ENCODE results near the gene WDR27.

The WDR27 gene

DNA sequence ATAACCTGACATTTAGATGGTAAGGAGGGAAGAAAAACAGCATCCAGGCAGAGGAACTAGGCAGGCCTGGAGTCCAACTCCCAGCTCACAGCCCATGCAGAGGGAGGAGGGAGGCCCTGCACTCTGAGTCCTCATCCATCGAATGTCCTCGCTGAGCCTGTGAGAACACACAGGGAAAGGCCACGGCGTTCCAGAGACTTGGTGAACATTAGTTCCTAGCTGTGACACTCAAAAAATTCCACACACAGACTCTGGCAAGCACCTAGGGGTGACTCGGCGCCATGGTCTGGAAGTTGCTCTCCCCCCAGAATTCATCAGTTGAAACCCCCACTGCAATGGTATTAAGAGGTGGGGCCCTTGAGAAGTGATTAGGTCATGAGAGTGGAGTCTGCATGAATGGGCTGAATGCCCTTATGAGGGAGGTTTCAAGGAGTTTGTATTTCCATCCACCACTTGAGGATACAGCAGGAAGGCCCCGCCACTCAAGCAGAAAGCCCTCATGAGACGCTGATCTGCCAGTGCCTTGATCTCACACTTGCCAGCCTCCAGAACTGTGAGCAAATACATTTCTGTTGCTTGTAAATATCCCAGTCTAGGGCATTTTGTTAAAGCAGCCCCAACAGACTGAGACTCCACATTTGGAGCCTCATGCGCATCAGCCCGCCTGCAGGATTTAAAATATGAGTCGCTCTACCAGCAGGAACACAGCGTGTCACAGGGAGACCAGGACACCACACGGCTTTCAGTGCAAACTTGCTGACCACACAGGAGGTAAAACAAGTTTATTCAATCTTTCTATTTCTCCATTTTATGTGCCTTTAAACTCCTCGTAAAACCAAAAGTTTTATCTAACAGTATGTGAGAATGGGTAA, 73.9 kb downstream of the WDR27 start:
- no peak overlapping the region for H3K27ac ChIP-seq (replicated peaks; ENCODE audit: low read length)
- no peak overlapping the region for H3K23ac ChIP-seq (ENCODE audit: low read depth, low read length, poor library complexity)
- no CpG with 5 or more reads among the region's 14 CpGs for WGBS, 2 donors (ENCODE audit: extremely low coverage in 2 of 2, insufficient read length in 2 of 2, insufficient replicate concordance in 1 of 2)

DNA sequence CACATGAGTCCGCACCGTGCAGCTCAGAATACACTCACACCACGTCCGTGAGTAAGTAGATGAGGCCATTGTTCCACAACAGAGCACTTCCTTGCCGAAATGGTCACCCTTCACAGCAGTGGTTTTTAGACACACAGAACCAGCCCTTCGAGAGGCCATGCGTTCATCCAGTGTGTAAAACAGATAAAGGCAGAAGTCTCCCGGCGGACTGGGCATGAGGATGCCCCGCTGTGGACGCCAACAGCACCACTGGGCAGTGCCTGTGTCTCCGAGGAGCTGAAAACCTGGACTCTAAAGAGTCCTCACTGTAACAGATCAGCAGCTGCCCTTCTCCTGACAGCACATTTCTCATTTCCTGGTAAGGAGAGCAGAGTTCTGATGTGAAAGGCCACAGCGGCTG, 75.2 kb downstream of the WDR27 start:
- Histone ChIP-seq H3K14ac (ENCODE audit: low read length) (no peak overlapping the region), H2AFZ (ENCODE audit: low read length) (no peak overlapping the region), H3K9ac (ENCODE audit: low read depth, low read length, poor library complexity) (peak overlapping the region; percentile 70), H3K27ac (replicated peaks; ENCODE audit: low read length) (no peak overlapping the region), H4K91ac (ENCODE audit: low read depth, low read length, poor library complexity) (no peak overlapping the region), H3K23ac (ENCODE audit: low read depth, low read length, poor library complexity) (no peak overlapping the region), H3K18ac (ENCODE audit: low read length) (no peak overlapping the region), H2BK120ac (ENCODE audit: low read depth, low read length) (no peak overlapping the region), H3K36me3 (replicated peaks in 1 of 2; ENCODE audit: control insufficient read depth in 2 of 2, insufficient read depth in 2 of 2, low read length in 2 of 2) (peaks cover 20 to 52% of the 10 kb centered on the region in 2 donors), H3K4me1 (ENCODE audit: control insufficient read depth in 2 of 2, insufficient read depth in 1 of 2, low read depth in 1 of 2, low read length in 2 of 2) (no peaks in the 10 kb centered on the region), H2BK12ac (ENCODE audit: low read length) (no peak overlapping the region), H3K79me1 (ENCODE audit: low read depth, low read length) (peaks cover 2% of the 10 kb centered on the region), H3K4me2 (ENCODE audit: insufficient read depth, low read length, poor library complexity, severe bottlenecking) (no peak overlapping the region), H2BK5ac (ENCODE audit: low read length) (no peak overlapping the region), H2AK5ac (ENCODE audit: low read depth, low read length) (no peak overlapping the region), H3K27me3 (ENCODE audit: control insufficient read depth in 3 of 3, insufficient read depth in 3 of 3, low read depth in 1 of 3, low read length in 3 of 3) (no peaks in the 10 kb centered on the region), H3K4ac (ENCODE audit: low read length) (no peak overlapping the region), H4K8ac (ENCODE audit: low read depth, low read length) (peak overlapping the region; percentile 9), H3K9me3 (replicated peaks in 1 of 2; ENCODE audit: control insufficient read depth in 2 of 2, insufficient read depth in 1 of 2, low read depth in 1 of 2, low read length in 2 of 2) (peaks cover 5 to 7% of the 10 kb centered on the region in 2 donors), H3K4me3 (ENCODE audit: low read length in 2 of 2) (no peak overlapping the region), H2BK15ac (ENCODE audit: low read length) (peak overlapping the region; percentile 85)
- WGBS, 2 donors (ENCODE audit: extremely low coverage in 2 of 2, insufficient read length in 2 of 2, insufficient replicate concordance in 1 of 2): no CpG with 5 or more reads among the region's 13 CpGs
- no peak for DNase-seq (ENCODE audit: low spot score)

More for the DNA sequence above, 73.9 kb downstream of the WDR27 start:
- Histone ChIP-seq H2BK5ac (ENCODE audit: low read length) (no peak overlapping the region), H2BK15ac (ENCODE audit: low read length) (no peak overlapping the region), H3K79me1 (ENCODE audit: low read depth, low read length) (peaks cover 2% of the 10 kb centered on the region), H4K8ac (ENCODE audit: low read depth, low read length) (no peak overlapping the region), H2BK12ac (ENCODE audit: low read length) (no peak overlapping the region), H2AFZ (ENCODE audit: low read length) (no peak overlapping the region), H3K18ac (ENCODE audit: low read length) (no peak overlapping the region), H3K4ac (ENCODE audit: low read length) (no peak overlapping the region), H3K27me3 (ENCODE audit: control insufficient read depth in 3 of 3, insufficient read depth in 3 of 3, low read depth in 1 of 3, low read length in 3 of 3) (no peaks in the 10 kb centered on the region), H2BK120ac (ENCODE audit: low read depth, low read length) (no peak overlapping the region), H3K36me3 (replicated peaks in 1 of 2; ENCODE audit: control insufficient read depth in 2 of 2, insufficient read depth in 2 of 2, low read length in 2 of 2) (peaks cover 20 to 61% of the 10 kb centered on the region in 2 donors), H2AK5ac (ENCODE audit: low read depth, low read length) (no peak overlapping the region), H3K9ac (ENCODE audit: low read depth, low read length, poor library complexity) (no peak overlapping the region), H3K9me3 (replicated peaks in 1 of 2; ENCODE audit: control insufficient read depth in 2 of 2, insufficient read depth in 1 of 2, low read depth in 1 of 2, low read length in 2 of 2) (peaks cover 5 to 7% of the 10 kb centered on the region in 2 donors), H3K4me3 (ENCODE audit: low read length in 2 of 2) (no peak overlapping the region), H3K14ac (ENCODE audit: low read length) (no peak overlapping the region), H4K91ac (ENCODE audit: low read depth, low read length, poor library complexity) (no peak overlapping the region), H3K4me2 (ENCODE audit: insufficient read depth, low read length, poor library complexity, severe bottlenecking) (no peak overlapping the region), H3K4me1 (ENCODE audit: control insufficient read depth in 2 of 2, insufficient read depth in 1 of 2, low read depth in 1 of 2, low read length in 2 of 2) (no peaks in the 10 kb centered on the region)
- no peak for DNase-seq (ENCODE audit: low spot score)

DNA sequence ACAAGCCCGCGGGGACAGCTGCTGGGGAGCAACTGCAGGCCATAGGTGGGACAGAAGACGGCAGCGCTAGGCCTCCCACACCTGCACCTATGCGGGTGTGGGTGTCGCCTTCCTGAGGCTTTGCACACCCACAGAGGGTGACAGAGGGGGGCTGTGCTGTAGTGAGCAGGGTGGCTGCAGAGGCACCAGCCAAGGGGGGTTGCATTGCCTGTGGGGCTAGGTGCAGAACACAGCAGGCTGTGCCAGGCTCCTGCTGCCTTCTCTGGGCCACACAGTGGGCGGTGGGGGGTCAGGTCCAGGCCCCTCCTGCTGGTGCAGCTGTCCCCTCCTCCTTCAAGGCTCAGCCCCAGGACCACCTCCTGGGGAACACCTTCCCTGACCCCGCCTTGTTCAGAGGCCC, 75.7 kb downstream of the WDR27 start:
- Histone ChIP-seq H2BK15ac (ENCODE audit: low read length) (peak overlapping the region; percentile 85), H3K14ac (ENCODE audit: low read length) (no peak overlapping the region), H2AFZ (ENCODE audit: low read length) (no peak overlapping the region), H3K79me1 (ENCODE audit: low read depth, low read length) (peaks cover 2% of the 10 kb centered on the region), H3K27me3 (ENCODE audit: control insufficient read depth in 3 of 3, insufficient read depth in 3 of 3, low read depth in 1 of 3, low read length in 3 of 3) (no peaks in the 10 kb centered on the region), H3K4me3 (ENCODE audit: low read length in 2 of 2) (no peak overlapping the region), H3K9ac (ENCODE audit: low read depth, low read length, poor library complexity) (peak overlapping the region; percentile 70), H3K4me1 (ENCODE audit: control insufficient read depth in 2 of 2, insufficient read depth in 1 of 2, low read depth in 1 of 2, low read length in 2 of 2) (peaks cover 0 to 2% of the 10 kb centered on the region in 2 donors), H3K18ac (ENCODE audit: low read length) (no peak overlapping the region), H2AK5ac (ENCODE audit: low read depth, low read length) (no peak overlapping the region), H3K27ac (replicated peaks; ENCODE audit: low read length) (no peak overlapping the region), H4K8ac (ENCODE audit: low read depth, low read length) (peak overlapping the region; percentile 9), H4K91ac (ENCODE audit: low read depth, low read length, poor library complexity) (no peak overlapping the region), H2BK5ac (ENCODE audit: low read length) (no peak overlapping the region), H3K4me2 (ENCODE audit: insufficient read depth, low read length, poor library complexity, severe bottlenecking) (no peak overlapping the region), H3K23ac (ENCODE audit: low read depth, low read length, poor library complexity) (no peak overlapping the region), H3K36me3 (replicated peaks in 1 of 2; ENCODE audit: control insufficient read depth in 2 of 2, insufficient read depth in 2 of 2, low read length in 2 of 2) (peaks cover 20 to 49% of the 10 kb centered on the region in 2 donors), H2BK120ac (ENCODE audit: low read depth, low read length) (no peak overlapping the region), H3K4ac (ENCODE audit: low read length) (no peak overlapping the region), H2BK12ac (ENCODE audit: low read length) (no peak overlapping the region), H3K9me3 (replicated peaks in 1 of 2; ENCODE audit: control insufficient read depth in 2 of 2, insufficient read depth in 1 of 2, low read depth in 1 of 2, low read length in 2 of 2) (peaks cover 7% of the 10 kb centered on the region in 2 donors)
- no peak for DNase-seq (ENCODE audit: low spot score)
- WGBS, 2 donors (ENCODE audit: extremely low coverage in 2 of 2, insufficient read length in 2 of 2, insufficient replicate concordance in 1 of 2): no CpG with 5 or more reads among the region's 8 CpGs

DNA sequence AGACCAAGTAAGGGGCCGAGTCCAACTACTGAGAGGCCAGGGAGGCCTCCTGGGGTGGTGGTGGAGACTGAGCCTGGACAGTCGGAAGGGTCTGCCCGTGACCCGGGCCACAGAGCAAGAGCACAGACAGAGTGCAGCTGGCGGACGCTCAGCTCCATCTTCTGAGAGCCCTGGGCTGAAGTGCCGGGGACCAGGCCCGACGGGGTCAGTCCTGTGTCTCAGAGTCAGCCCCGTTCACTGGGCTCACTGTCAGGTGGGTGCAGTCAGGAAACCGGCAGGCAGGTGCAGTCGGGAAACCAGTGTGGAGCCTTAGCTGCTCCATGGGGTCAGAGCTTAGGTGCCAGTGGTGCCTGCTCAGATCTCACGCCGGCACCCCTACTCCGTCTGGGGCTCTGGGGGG, 76.5 kb downstream of the WDR27 start:
- Histone ChIP-seq H2BK15ac (ENCODE audit: low read length) (no peak overlapping the region), H2BK5ac (ENCODE audit: low read length) (no peak overlapping the region), H3K4me2 (ENCODE audit: insufficient read depth, low read length, poor library complexity, severe bottlenecking) (no peak overlapping the region), H4K91ac (ENCODE audit: low read depth, low read length, poor library complexity) (no peak overlapping the region), H3K27me3 (ENCODE audit: control insufficient read depth in 3 of 3, insufficient read depth in 3 of 3, low read depth in 1 of 3, low read length in 3 of 3) (no peaks in the 10 kb centered on the region), H3K9me3 (replicated peaks in 1 of 2; ENCODE audit: control insufficient read depth in 2 of 2, insufficient read depth in 1 of 2, low read depth in 1 of 2, low read length in 2 of 2) (peaks cover 7 to 8% of the 10 kb centered on the region in 2 donors), H3K4me1 (ENCODE audit: control insufficient read depth in 2 of 2, insufficient read depth in 1 of 2, low read depth in 1 of 2, low read length in 2 of 2) (peaks cover 2% of the 10 kb centered on the region in 2 donors), H3K23ac (ENCODE audit: low read depth, low read length, poor library complexity) (no peak overlapping the region), H2BK12ac (ENCODE audit: low read length) (no peak overlapping the region), H3K79me1 (ENCODE audit: low read depth, low read length) (peaks cover 2% of the 10 kb centered on the region), H3K4ac (ENCODE audit: low read length) (no peak overlapping the region), H2AK5ac (ENCODE audit: low read depth, low read length) (no peak overlapping the region), H3K4me3 (ENCODE audit: low read length in 2 of 2) (no peak overlapping the region), H4K8ac (ENCODE audit: low read depth, low read length) (no peak overlapping the region), H3K14ac (ENCODE audit: low read length) (no peak overlapping the region), H3K27ac (replicated peaks; ENCODE audit: low read length) (no peak overlapping the region), H3K18ac (ENCODE audit: low read length) (no peak overlapping the region), H3K9ac (ENCODE audit: low read depth, low read length, poor library complexity) (peak overlapping the region; percentile 3), H2BK120ac (ENCODE audit: low read depth, low read length) (no peak overlapping the region), H3K36me3 (replicated peaks in 1 of 2; ENCODE audit: control insufficient read depth in 2 of 2, insufficient read depth in 2 of 2, low read length in 2 of 2) (peaks cover 20 to 45% of the 10 kb centered on the region in 2 donors), H2AFZ (ENCODE audit: low read length) (no peak overlapping the region)
- no CpG with 5 or more reads among the region's 15 CpGs for WGBS, 2 donors (ENCODE audit: extremely low coverage in 2 of 2, insufficient read length in 2 of 2, insufficient replicate concordance in 1 of 2)
- DNase-seq (ENCODE audit: low spot score): no peak
